AG09309 (cell line): ENCODE data around the gene PHPT1.

Experiments
- DNase-seq: peaks from one replicate; pipeline ENCODE4 v3.0.0-alpha.2; 2010; ENCODE audit warnings: low read depth
- H3K4me3 ChIP-seq: 2 replicates; pipeline ENCODE4 v1.5.1; 2011; ENCODE audit warnings: mild to moderate bottlenecking, low read depth, low read length, moderate library complexity; ENCODE audit not compliant: control insufficient read depth
- TF ChIP-seq, protein P1 (sequence below): IDR thresholded peaks from 2 replicates; pipeline ENCODE4 v1.5.1; 2011; ENCODE audit warnings: mild to moderate bottlenecking, low read depth, low read length, inconsistent platforms; ENCODE audit not compliant: insufficient read depth, control insufficient read depth; ENCODE audit errors: missing control alignments

The PHPT1 gene

DNA sequence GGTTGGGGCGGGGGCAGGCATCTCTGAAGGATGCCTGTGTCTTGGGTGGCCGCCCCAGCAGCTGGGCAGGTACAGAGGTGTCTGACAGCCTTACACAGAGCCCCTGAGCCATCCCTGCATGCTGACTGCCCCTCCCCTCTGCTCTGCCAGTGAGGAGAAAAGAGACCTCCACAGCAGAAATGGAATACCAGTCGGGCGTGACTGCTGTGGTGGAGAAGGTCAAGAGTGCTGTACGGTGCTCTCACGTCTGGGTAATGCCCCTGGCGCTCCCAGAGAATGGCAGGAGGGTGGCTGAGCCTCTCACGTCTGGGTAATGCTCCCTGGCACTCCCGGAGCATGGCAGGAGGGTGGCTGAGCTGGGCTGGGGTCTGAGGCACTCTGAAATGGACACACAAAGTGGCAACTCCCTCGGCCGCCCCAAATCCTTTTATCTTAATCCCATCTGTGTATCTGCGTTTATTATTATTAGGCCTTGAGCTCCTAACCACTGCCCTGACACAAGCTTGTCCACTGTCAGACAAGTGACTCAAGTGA is 43.9 kb upstream of the PHPT1 start:
- TF ChIP-seq, protein P1, sequence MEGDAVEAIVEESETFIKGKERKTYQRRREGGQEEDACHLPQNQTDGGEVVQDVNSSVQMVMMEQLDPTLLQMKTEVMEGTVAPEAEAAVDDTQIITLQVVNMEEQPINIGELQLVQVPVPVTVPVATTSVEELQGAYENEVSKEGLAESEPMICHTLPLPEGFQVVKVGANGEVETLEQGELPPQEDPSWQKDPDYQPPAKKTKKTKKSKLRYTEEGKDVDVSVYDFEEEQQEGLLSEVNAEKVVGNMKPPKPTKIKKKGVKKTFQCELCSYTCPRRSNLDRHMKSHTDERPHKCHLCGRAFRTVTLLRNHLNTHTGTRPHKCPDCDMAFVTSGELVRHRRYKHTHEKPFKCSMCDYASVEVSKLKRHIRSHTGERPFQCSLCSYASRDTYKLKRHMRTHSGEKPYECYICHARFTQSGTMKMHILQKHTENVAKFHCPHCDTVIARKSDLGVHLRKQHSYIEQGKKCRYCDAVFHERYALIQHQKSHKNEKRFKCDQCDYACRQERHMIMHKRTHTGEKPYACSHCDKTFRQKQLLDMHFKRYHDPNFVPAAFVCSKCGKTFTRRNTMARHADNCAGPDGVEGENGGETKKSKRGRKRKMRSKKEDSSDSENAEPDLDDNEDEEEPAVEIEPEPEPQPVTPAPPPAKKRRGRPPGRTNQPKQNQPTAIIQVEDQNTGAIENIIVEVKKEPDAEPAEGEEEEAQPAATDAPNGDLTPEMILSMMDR, result no peak
- no peak for DNase-seq
- H3K4me3 ChIP-seq, result no peak overlapping the region

DNA sequence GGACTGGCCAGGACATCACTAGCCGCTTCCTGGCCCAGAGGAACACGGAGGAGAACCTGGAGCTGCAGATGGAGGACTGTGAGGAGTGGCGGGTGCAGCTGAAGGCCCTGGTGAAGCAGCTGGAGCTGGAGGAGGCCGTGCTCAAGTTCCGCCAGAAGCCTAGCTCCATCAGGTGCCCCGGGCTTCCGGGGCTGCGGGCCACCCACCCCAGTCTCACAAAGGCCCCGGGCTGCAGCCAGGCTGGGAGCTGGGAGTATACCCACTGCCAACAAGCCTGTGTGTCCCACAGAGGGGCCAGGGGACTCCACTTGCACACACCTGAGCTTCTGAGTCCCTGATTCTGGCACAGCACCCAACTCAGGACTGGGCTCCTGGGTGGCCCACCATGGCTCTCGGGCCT is 43.1 kb upstream of the PHPT1 start:
- TF ChIP-seq, protein P1, result no peak
- DNase-seq, result no peak
- H3K4me3 ChIP-seq, result no peak overlapping the region

DNA sequence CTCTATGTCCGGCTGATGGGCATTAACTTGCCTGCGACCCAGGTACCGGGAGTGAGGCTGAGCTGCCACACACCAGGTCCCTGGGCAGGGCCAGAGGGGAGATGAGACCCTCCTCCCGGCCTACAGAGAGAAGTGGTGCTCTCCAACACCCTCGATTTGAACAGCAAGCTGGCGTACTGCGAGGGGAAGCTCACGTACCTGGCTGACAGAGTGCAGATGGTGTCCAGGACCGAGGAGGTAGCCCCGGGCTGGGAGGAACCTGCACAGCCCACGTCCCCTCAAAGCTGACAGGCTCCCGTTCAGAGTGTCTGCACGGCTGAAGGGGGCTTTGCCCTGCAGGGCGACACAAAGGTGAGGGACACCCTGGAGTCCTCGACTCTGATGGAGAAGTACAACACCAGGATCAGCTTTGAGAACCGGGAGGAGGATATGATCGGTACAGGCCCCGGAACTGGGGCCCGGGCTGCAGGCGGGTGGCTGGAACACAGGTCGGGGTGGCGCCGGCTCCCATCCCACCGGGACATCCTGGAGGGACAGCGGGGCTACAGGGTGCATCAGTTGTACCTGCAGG is 42.5 kb upstream of the PHPT1 start:
- TF ChIP-seq, protein P1, result no peak

DNA sequence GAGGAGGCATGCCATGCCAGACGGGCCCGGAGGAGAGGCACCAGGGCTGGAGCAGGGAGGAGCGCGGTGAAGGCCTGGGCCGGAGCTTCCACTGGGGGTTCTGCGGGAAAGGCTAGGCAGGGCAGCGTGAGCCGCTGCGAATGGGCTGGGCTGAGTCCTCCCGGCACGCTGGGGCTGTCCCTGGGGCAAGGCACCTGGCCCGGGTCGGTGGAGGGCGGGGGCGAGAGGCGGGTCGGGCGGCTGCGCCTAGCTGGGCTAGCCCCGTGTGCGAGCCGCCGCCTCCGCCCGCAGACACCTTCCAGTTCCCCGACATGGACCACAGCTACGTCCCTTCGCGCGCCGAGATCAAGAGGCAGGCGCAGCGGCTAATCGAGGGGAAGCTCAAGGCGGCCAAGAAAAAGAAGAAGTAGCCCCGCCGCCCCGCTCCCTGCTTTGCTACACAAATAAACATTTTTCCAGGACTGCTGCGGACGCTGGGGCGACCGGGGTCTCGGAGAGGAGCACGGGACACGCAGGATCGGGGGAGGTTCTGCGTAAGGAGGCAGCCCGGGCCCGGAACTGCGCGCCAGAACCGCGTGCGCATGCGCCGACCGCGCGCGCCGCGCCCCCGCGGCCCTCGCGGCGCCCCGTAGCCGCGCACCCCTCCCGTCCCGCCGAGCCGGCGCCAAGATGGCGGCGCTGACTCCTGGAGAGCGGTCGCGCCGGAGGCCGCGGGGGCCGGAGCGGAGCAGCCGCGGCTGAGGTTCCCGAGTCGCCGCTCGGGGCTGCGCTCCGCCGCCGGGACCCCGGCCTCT is 41.7 kb upstream of the PHPT1 start, which contains the start of gene RABL6:
RABL6 (plus strand) TSS at position 668 of the 794 bp plus-strand sequence. CDS start 249 bp downstream, outside the sequence.
- peak within 1 kb of the TSS; percentile 89 for H3K4me3 ChIP-seq
- TF ChIP-seq, protein P1, result no peak
- no peak for DNase-seq

More for the DNA sequence above, 42.5 kb upstream of the PHPT1 start:
- H3K4me3 ChIP-seq, result peak overlapping the region; percentile 89
- DNase-seq, result no peak

DNA sequence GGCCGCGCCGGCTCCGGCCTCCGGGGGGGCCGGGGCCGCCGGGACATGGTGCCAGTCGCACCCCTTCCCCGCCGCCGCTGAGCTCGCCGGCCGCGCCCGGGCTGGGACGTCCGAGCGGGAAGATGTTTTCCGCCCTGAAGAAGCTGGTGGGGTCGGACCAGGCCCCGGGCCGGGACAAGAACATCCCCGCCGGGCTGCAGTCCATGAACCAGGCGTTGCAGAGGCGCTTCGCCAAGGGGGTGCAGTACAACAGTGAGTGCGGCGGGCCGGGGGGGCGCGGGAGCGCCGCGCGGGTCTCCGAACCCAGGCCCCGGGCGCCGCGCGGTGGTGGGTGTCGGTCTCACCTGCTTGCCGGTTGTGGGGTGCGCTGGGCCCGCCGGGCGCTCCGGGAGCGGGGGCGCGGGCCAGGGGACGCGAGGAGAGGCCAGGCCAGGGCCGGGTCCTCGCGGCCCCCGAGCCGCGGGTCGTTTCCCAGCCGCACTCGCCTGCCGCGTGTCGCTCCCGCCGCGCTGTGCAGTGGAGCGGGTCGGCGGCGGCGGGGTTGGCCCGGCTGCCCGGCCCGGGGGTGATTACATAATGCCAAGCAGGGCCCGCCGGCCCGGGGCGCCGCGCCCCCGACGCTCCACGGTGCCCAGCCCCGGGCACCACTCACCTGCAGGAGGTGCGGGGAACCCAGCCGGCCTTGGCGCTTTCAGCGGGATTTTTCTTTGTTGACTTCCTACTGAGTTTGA is 41.0 kb upstream of the PHPT1 start:
- DNase-seq, result no peak

DNA sequence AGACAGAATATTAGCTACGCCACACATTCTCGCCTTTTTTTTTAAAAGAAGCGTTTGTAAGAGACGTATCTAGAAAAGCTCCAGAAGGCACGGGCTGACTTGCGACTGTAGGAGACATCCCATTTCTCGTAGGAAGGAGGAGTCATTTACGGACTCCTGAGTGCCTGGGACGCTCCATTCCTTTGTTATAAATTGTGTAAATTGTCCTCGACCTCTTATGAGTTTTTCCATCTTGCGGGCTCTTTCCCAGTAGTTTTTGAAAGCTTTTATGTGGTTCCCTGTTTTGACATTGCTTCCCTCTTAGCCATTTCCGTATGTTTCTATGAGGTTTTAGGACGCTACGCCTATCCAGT is 40.4 kb upstream of the PHPT1 start:
- peak overlapping the region; percentile 89 for H3K4me3 ChIP-seq
- no peak for DNase-seq
- TF ChIP-seq, protein P1, result no peak

More for the DNA sequence above, 41.0 kb upstream of the PHPT1 start:
- TF ChIP-seq, protein P1, result no peak
- peak overlapping the region; percentile 89 for H3K4me3 ChIP-seq
